WTC11 (cell line): ENCODE data around the gene TRIM46. TPM values are rescaled to one million over a fixed set of nuclear protein-coding genes. Genes with fewer than 3 reads are reported as not detected.

Experiments
- ARID4B ChIP-seq: sonication (generic); formaldehyde crosslinking; IDR thresholded peaks from 2 replicates; pipeline ENCODE4 v1.8.0; 2023; ENCODE audit warnings: missing genetic modification reagents, mild to moderate bottlenecking, borderline replicate concordance
- ATF1 ChIP-seq: sonication (generic); formaldehyde crosslinking; IDR thresholded peaks from 2 replicates; pipeline ENCODE4 v1.8.1; 2023; ENCODE audit warnings: mild to moderate bottlenecking, moderate library complexity, missing genetic modification reagents
- CBFB ChIP-seq: sonication (generic); formaldehyde crosslinking; IDR thresholded peaks from 2 replicates; pipeline ENCODE4 v1.8.1; 2022; ENCODE audit warnings: mild to moderate bottlenecking, low read depth, missing genetic modification reagents
- CREM ChIP-seq: sonication (generic); formaldehyde crosslinking; IDR thresholded peaks from 2 replicates; pipeline ENCODE4 v1.8.1; 2022; ENCODE audit warnings: mild to moderate bottlenecking, missing genetic modification reagents, moderate library complexity
- EMX1 ChIP-seq: fragments of 250-450 bp; sonication (Bioruptor Pico); IDR thresholded peaks from 2 replicates; pipeline ENCODE4 v1.8.0; 2021; ENCODE audit warnings: mild to moderate bottlenecking
- HMGA2 ChIP-seq: fragments of 250-450 bp; sonication (Bioruptor Pico); IDR thresholded peaks from 2 replicates; pipeline ENCODE4 v1.4.0; 2021; ENCODE audit warnings: mild to moderate bottlenecking, moderate library complexity
- KAT7 ChIP-seq: sonication (generic); formaldehyde crosslinking; IDR thresholded peaks from 2 replicates; pipeline ENCODE4 v1.8.1; 2023; ENCODE audit warnings: missing genetic modification reagents, mild to moderate bottlenecking, borderline replicate concordance
- MLX ChIP-seq: sonication (generic); formaldehyde crosslinking; IDR thresholded peaks from 2 replicates; pipeline ENCODE4 v1.8.1; 2023; ENCODE audit warnings: mild to moderate bottlenecking, missing genetic modification reagents, moderate library complexity
- MXD4 ChIP-seq: fragments of 250-450 bp; sonication (Bioruptor Pico); IDR thresholded peaks from 2 replicates; pipeline ENCODE4 v1.8.0; 2021; ENCODE audit warnings: mild to moderate bottlenecking, moderate library complexity, borderline replicate concordance
- MYBL2 ChIP-seq: sonication (generic); formaldehyde crosslinking; IDR thresholded peaks from 2 replicates; pipeline ENCODE4 v1.8.1; 2023; ENCODE audit warnings: mild to moderate bottlenecking, moderate library complexity, missing genetic modification reagents
- NFYB ChIP-seq: sonication (generic); formaldehyde crosslinking; conservative IDR thresholded peaks from 2 replicates; pipeline ENCODE4 v1.8.0; 2022; ENCODE audit warnings: low read depth, missing genetic modification reagents
- OVOL2 ChIP-seq: fragments of 250-450 bp; sonication (Bioruptor Pico); IDR thresholded peaks from 2 replicates; pipeline ENCODE4 v1.9.0; 2021; ENCODE audit warnings: mild to moderate bottlenecking, borderline replicate concordance
- SP1 ChIP-seq: sonication (generic); formaldehyde crosslinking; conservative IDR thresholded peaks from 2 replicates; pipeline ENCODE4 v1.8.1; 2022; ENCODE audit warnings: missing genetic modification reagents
- TCF7 ChIP-seq: sonication (generic); formaldehyde crosslinking; IDR thresholded peaks from 2 replicates; pipeline ENCODE4 v1.8.0; 2022; ENCODE audit warnings: mild to moderate bottlenecking, low read depth, missing genetic modification reagents, moderate library complexity
- TP53 ChIP-seq: sonication (generic); formaldehyde crosslinking; IDR thresholded peaks from 2 replicates; pipeline ENCODE4 v1.8.1; 2023; ENCODE audit warnings: mild to moderate bottlenecking, missing genetic modification reagents
- ZNF138 ChIP-seq: sonication (generic); formaldehyde crosslinking; conservative IDR thresholded peaks from 2 replicates; pipeline ENCODE4 v1.8.1; 2022; ENCODE audit warnings: mild to moderate bottlenecking, moderate library complexity, missing genetic modification reagents
- ZNF232 ChIP-seq: sonication (generic); formaldehyde crosslinking; IDR thresholded peaks from 2 replicates; pipeline ENCODE4 v1.8.0; 2022; ENCODE audit warnings: mild to moderate bottlenecking, missing genetic modification reagents
- ZNF396 ChIP-seq: fragments of 250-450 bp; sonication (Bioruptor Pico); IDR thresholded peaks from 2 replicates; pipeline ENCODE4 v1.8.0; 2021; ENCODE audit warnings: mild to moderate bottlenecking, moderate library complexity, borderline replicate concordance
- ZNF423 ChIP-seq: fragments of 250-450 bp; sonication (Bioruptor Pico); IDR thresholded peaks from 2 replicates; pipeline ENCODE4 v2.1.2; 2022; ENCODE audit warnings: mild to moderate bottlenecking, moderate library complexity
- ZNF671 ChIP-seq: fragments of 250-450 bp; sonication (Bioruptor Pico); IDR thresholded peaks from 2 replicates; pipeline ENCODE4 v1.8.0; 2021; ENCODE audit warnings: mild to moderate bottlenecking
- total RNA-seq: library from RNA; stranded (reverse); gene quantifications from 3 replicates; pipeline ENCODE4 v1.2.3, GENCODE V29; 2021
- TF ChIP-seq, protein P1 (sequence below): sonication (generic); formaldehyde crosslinking; IDR thresholded peaks from 2 replicates; pipeline ENCODE4 v1.8.0; 2023; ENCODE audit warnings: mild to moderate bottlenecking, missing genetic modification reagents
- TF ChIP-seq, protein P2 (sequence below): sonication (generic); formaldehyde crosslinking; IDR thresholded peaks from 2 replicates; pipeline ENCODE4 v1.8.1; 2022; ENCODE audit warnings: low read depth, mild to moderate bottlenecking, moderate library complexity, missing genetic modification reagents, borderline replicate concordance
- TF ChIP-seq, protein P3 (sequence below): sonication (generic); formaldehyde crosslinking; IDR thresholded peaks from 2 replicates; pipeline ENCODE4 v1.8.1; 2023; ENCODE audit warnings: mild to moderate bottlenecking, missing genetic modification reagents
- TF ChIP-seq, protein P4 (sequence below): sonication (generic); formaldehyde crosslinking; IDR thresholded peaks from 2 replicates; pipeline ENCODE4 v1.8.0; 2023; ENCODE audit warnings: missing genetic modification reagents
- TF ChIP-seq, protein P5 (sequence below): sonication (generic); formaldehyde crosslinking; conservative IDR thresholded peaks from 2 replicates; pipeline ENCODE4 v1.8.1; 2022; ENCODE audit warnings: mild to moderate bottlenecking, missing genetic modification reagents
- TF ChIP-seq, protein P6 (sequence below): sonication (generic); formaldehyde crosslinking; IDR thresholded peaks from 2 replicates; pipeline ENCODE4 v1.8.0; 2022; ENCODE audit warnings: mild to moderate bottlenecking, missing genetic modification reagents

TRIM46 gene
- total RNA-seq, 1 experiment from 2014 or later: 22.1 TPM

DNA sequence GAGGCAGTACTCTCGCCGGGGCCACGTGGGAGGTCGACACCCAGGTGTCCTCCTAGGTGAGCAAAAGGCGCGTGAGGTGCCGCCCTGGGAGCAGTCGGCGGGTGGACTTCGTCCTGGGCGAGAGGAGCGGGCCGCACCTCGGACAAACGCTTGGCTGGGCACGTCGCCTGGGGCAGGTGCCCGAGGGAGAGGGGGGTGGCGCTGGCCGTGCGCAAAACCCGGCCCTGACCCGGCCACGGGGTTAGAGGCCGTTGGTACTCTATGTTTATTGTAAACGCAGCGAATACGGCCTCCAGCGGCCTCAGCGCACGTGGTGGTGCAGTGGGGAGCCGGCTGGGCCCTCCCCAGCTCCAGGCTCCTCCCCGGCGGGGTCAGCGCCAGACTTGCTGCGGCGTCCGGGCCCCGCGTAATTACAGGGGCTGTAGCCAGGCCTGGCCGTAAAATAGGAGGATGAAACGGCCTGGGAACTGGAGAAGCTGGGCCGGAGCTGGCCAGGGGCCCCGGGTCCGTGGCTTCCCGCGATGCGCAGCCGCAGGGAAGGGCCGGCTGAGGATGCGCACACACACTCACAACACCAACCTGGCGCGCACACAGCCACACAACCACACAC lies 47.6 kb upstream of the TRIM46 start (continued):
- TF ChIP-seq, protein P1, sequence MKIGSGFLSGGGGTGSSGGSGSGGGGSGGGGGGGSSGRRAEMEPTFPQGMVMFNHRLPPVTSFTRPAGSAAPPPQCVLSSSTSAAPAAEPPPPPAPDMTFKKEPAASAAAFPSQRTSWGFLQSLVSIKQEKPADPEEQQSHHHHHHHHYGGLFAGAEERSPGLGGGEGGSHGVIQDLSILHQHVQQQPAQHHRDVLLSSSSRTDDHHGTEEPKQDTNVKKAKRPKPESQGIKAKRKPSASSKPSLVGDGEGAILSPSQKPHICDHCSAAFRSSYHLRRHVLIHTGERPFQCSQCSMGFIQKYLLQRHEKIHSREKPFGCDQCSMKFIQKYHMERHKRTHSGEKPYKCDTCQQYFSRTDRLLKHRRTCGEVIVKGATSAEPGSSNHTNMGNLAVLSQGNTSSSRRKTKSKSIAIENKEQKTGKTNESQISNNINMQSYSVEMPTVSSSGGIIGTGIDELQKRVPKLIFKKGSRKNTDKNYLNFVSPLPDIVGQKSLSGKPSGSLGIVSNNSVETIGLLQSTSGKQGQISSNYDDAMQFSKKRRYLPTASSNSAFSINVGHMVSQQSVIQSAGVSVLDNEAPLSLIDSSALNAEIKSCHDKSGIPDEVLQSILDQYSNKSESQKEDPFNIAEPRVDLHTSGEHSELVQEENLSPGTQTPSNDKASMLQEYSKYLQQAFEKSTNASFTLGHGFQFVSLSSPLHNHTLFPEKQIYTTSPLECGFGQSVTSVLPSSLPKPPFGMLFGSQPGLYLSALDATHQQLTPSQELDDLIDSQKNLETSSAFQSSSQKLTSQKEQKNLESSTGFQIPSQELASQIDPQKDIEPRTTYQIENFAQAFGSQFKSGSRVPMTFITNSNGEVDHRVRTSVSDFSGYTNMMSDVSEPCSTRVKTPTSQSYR (CRISPR knock-in tag): no peak
- TF ChIP-seq, protein P2, sequence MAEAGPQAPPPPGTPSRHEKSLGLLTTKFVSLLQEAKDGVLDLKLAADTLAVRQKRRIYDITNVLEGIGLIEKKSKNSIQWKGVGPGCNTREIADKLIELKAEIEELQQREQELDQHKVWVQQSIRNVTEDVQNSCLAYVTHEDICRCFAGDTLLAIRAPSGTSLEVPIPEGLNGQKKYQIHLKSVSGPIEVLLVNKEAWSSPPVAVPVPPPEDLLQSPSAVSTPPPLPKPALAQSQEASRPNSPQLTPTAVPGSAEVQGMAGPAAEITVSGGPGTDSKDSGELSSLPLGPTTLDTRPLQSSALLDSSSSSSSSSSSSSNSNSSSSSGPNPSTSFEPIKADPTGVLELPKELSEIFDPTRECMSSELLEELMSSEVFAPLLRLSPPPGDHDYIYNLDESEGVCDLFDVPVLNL (CRISPR knock-in tag): no peak
- TF ChIP-seq ARID4B (0 out of 2 replicates have a peak, but pooled peaks have one; percentile 54), CREM (CRISPR knock-in tag) (peak; percentile 48; the same call in 1 of the 2 replicates), KAT7 (CRISPR knock-in tag) (no peak), EMX1 (CRISPR knock-in tag) (no peak), ZNF671 (CRISPR knock-in tag) (no peak), OVOL2 (CRISPR knock-in tag) (no peak), MYBL2 (CRISPR knock-in tag) (peak; percentile 68), ZNF396 (CRISPR knock-in tag) (no peak), ATF1 (CRISPR knock-in tag) (no peak), MLX (CRISPR knock-in tag) (no peak), TCF7 (CRISPR knock-in tag) (no peak), TP53 (CRISPR knock-in tag) (peak; percentile 90), CBFB (CRISPR knock-in tag) (no peak), SP1 (CRISPR knock-in tag) (peak; percentile 50; the same call in 1 of the 2 replicates), MXD4 (CRISPR knock-in tag) (no peak), ZNF423 (CRISPR knock-in tag) (no peak), ZNF138 (peak; percentile 83; the same call in 1 of the 2 replicates), HMGA2 (CRISPR knock-in tag) (no peak), ZNF232 (CRISPR knock-in tag) (no peak), NFYB (CRISPR knock-in tag) (no peak)
- TF ChIP-seq, protein P3, sequence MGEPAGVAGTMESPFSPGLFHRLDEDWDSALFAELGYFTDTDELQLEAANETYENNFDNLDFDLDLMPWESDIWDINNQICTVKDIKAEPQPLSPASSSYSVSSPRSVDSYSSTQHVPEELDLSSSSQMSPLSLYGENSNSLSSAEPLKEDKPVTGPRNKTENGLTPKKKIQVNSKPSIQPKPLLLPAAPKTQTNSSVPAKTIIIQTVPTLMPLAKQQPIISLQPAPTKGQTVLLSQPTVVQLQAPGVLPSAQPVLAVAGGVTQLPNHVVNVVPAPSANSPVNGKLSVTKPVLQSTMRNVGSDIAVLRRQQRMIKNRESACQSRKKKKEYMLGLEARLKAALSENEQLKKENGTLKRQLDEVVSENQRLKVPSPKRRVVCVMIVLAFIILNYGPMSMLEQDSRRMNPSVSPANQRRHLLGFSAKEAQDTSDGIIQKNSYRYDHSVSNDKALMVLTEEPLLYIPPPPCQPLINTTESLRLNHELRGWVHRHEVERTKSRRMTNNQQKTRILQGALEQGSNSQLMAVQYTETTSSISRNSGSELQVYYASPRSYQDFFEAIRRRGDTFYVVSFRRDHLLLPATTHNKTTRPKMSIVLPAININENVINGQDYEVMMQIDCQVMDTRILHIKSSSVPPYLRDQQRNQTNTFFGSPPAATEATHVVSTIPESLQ: no peak
- TF ChIP-seq, protein P4, sequence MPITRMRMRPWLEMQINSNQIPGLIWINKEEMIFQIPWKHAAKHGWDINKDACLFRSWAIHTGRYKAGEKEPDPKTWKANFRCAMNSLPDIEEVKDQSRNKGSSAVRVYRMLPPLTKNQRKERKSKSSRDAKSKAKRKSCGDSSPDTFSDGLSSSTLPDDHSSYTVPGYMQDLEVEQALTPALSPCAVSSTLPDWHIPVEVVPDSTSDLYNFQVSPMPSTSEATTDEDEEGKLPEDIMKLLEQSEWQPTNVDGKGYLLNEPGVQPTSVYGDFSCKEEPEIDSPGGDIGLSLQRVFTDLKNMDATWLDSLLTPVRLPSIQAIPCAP: 0 out of 2 replicates have a peak, but pooled peaks have one; percentile 64
- TF ChIP-seq, protein P5, sequence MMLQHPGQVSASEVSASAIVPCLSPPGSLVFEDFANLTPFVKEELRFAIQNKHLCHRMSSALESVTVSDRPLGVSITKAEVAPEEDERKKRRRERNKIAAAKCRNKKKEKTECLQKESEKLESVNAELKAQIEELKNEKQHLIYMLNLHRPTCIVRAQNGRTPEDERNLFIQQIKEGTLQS (CRISPR knock-in tag): no peak
- TF ChIP-seq, protein P6, sequence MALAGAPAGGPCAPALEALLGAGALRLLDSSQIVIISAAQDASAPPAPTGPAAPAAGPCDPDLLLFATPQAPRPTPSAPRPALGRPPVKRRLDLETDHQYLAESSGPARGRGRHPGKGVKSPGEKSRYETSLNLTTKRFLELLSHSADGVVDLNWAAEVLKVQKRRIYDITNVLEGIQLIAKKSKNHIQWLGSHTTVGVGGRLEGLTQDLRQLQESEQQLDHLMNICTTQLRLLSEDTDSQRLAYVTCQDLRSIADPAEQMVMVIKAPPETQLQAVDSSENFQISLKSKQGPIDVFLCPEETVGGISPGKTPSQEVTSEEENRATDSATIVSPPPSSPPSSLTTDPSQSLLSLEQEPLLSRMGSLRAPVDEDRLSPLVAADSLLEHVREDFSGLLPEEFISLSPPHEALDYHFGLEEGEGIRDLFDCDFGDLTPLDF (CRISPR knock-in tag): no peak
